GM23248 (cell line): ENCODE results near the gene G0S2.

Experiments used
- EZH2 ChIP-seq: fragments of 200-600 bp; sonication (generic); IDR thresholded peaks from 2 replicates; pipeline ENCODE4 v1.6.1; 2018; ENCODE audit warnings: antibody characterized with exemption, mild to moderate bottlenecking; ENCODE audit not compliant: insufficient read depth, poor library complexity, severe bottlenecking
- EZH2phosphoT487 ChIP-seq: fragments of 200-600 bp; sonication (generic); IDR thresholded peaks from 2 replicates; pipeline ENCODE4 v1.6.1; 2018; ENCODE audit warnings: antibody characterized with exemption, moderate library complexity, mild to moderate bottlenecking, low read depth; ENCODE audit not compliant: insufficient read depth

DNA sequence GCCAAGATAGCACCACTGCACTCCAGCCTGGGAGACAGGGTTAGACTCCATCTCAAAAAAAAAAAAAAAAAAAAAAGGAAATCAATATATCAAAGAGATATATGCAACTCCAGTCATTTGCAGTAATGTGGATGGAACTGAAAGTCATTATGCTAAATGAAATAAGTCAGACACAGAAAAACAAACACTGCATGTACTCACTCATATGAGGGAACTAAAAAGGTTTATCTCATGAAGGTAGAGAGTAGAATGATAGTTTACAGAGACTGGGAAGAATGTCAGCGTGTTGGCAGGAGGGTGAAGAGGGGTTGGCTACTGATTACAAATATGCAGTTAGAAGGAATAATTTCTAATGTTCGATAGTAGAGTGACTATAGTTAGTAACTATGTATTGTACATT is 42.6 kb downstream of the G0S2 start:
- TF ChIP-seq EZH2 (no peak), EZH2phosphoT487 (no peak)
